ENCODE data around the gene GRIN1.

GRIN1 gene

DNA sequence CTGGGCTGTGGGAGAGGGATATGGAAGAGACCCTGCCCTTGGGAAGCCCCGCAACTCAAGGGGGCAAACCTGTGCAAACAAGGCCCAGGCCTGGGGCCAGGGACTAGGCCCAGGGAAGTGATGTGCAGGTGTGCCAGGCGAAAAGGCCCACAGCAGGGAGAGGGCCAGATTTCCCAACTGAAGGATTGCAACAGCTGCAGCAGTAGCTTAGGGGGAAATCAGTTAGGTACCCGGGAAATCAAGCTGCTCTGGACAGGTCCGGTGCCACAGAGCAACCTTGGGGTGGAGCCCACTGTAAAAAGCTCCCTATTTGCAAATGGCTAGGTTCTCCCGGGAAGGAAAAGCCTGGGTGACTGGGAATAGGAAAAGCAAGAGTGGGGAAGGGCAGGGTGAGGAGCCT, 10.4 kb downstream of the GRIN1 start:
- no peak overlapping the region for H3K14ac ChIP-seq (ENCODE audit: low read length)
- H3K27me3 ChIP-seq (ENCODE audit: control insufficient read depth in 3 of 3, insufficient read depth in 3 of 3, low read depth in 1 of 3, low read length in 3 of 3) = peaks cover 0 to 38% (median 6%) of the 10 kb centered on the region in 3 experiments
- peak overlapping the region in 1 of 2 donors; percentile 12 for H3K4me3 ChIP-seq (ENCODE audit: low read length in 2 of 2)

DNA sequence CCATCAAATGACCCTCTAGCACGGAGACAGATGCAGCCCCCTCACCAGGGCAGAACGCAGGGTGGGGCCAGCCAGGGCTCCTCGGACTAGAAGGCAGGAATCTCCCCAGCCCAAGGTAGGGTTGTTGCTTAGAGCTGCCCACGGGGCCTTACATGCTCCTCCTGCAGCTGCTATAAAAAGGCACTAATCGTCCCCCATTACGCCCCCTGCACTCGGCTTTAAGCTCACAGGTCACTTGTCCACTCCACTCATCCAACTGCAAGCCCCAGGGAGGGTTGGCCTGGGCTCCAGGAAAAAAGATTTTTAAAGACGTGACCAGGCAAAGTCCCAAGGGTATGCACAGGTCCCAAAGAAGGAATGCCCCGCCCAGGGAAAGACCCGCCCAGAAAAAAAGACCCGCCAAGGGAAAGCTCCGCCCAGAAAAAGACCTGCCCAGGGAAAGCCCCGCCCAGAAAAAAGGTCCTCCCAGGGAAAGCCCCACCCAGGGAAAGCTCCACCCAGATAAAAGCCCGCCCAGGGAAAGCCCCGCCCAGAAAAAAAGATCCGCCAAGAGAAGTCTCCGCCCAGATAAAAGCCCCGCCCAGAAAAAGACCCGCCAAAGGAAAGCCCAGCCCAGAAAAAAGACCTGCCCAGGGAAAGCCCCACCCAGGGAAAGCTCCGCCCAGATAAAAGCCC, 11.1 kb downstream of the GRIN1 start:
- peaks cover 0 to 12% of the 10 kb centered on the region in 2 donors for H3K9me3 ChIP-seq (replicated peaks in 1 of 2; ENCODE audit: control insufficient read depth in 2 of 2, insufficient read depth in 1 of 2, low read depth in 1 of 2, low read length in 2 of 2)
- H3K4me2 ChIP-seq (ENCODE audit: insufficient read depth, low read length, poor library complexity, severe bottlenecking) = no peak overlapping the region
- H3K27me3 ChIP-seq (ENCODE audit: control insufficient read depth in 3 of 3, insufficient read depth in 3 of 3, low read depth in 1 of 3, low read length in 3 of 3) = peaks cover 0 to 45% (median 10%) of the 10 kb centered on the region in 3 experiments
- H3K18ac ChIP-seq (ENCODE audit: low read length) = no peak overlapping the region
- DNase-seq (ENCODE audit: low spot score) = no peak
- H3K4ac ChIP-seq (ENCODE audit: low read length) = no peak overlapping the region
- no peak overlapping the region for H4K91ac ChIP-seq (ENCODE audit: low read depth, low read length, poor library complexity)
- no peak overlapping the region for H2AK5ac ChIP-seq (ENCODE audit: low read depth, low read length)
- peaks cover 0 to 2% of the 10 kb centered on the region in 2 donors for H3K36me3 ChIP-seq (replicated peaks in 1 of 2; ENCODE audit: control insufficient read depth in 2 of 2, insufficient read depth in 2 of 2, low read length in 2 of 2)
- no peak overlapping the region for H2BK12ac ChIP-seq (ENCODE audit: low read length)
- no peak overlapping the region for H2BK15ac ChIP-seq (ENCODE audit: low read length)
- no peak overlapping the region for H2AFZ ChIP-seq (ENCODE audit: low read length)
- H3K14ac ChIP-seq (ENCODE audit: low read length) = no peak overlapping the region
- peak overlapping the region; percentile 80 for H3K23ac ChIP-seq (ENCODE audit: low read depth, low read length, poor library complexity)
- no peak overlapping the region for H2BK120ac ChIP-seq (ENCODE audit: low read depth, low read length)
- H3K9ac ChIP-seq (ENCODE audit: low read depth, low read length, poor library complexity) = no peak overlapping the region
- no peaks in the 10 kb centered on the region for H3K4me1 ChIP-seq (ENCODE audit: control insufficient read depth in 2 of 2, insufficient read depth in 1 of 2, low read depth in 1 of 2, low read length in 2 of 2)
- H3K27ac ChIP-seq (replicated peaks; ENCODE audit: low read length) = no peak overlapping the region
- WGBS, 2 donors (ENCODE audit: extremely low coverage in 2 of 2, insufficient read length in 2 of 2, insufficient replicate concordance in 1 of 2) = no CpG with 5 or more reads among the region's 20 CpGs
- H2BK5ac ChIP-seq (ENCODE audit: low read length) = no peak overlapping the region
- H3K4me3 ChIP-seq (ENCODE audit: low read length in 2 of 2) = no peak overlapping the region
- H4K8ac ChIP-seq (ENCODE audit: low read depth, low read length) = no peak overlapping the region
- H3K79me1 ChIP-seq (ENCODE audit: low read depth, low read length) = peaks cover 2% of the 10 kb centered on the region

More for the DNA sequence above, 10.4 kb downstream of the GRIN1 start:
- no peak overlapping the region for H2AFZ ChIP-seq (ENCODE audit: low read length)
- peak overlapping the region; percentile 58 for H2BK12ac ChIP-seq (ENCODE audit: low read length)
- WGBS, 2 donors (ENCODE audit: extremely low coverage in 2 of 2, insufficient read length in 2 of 2, insufficient replicate concordance in 1 of 2) = no CpG with 5 or more reads among the region's 5 CpGs
- no peak overlapping the region for H3K27ac ChIP-seq (replicated peaks; ENCODE audit: low read length)
- H3K9me3 ChIP-seq (replicated peaks in 1 of 2; ENCODE audit: control insufficient read depth in 2 of 2, insufficient read depth in 1 of 2, low read depth in 1 of 2, low read length in 2 of 2) = peaks cover 0 to 12% of the 10 kb centered on the region in 2 donors
- no peak overlapping the region for H2BK120ac ChIP-seq (ENCODE audit: low read depth, low read length)
- no peaks in the 10 kb centered on the region for H3K4me1 ChIP-seq (ENCODE audit: control insufficient read depth in 2 of 2, insufficient read depth in 1 of 2, low read depth in 1 of 2, low read length in 2 of 2)
- peak overlapping the region; percentile 80 for H3K23ac ChIP-seq (ENCODE audit: low read depth, low read length, poor library complexity)
- peaks cover 2% of the 10 kb centered on the region for H3K79me1 ChIP-seq (ENCODE audit: low read depth, low read length)
- no peak for DNase-seq (ENCODE audit: low spot score)
- H4K8ac ChIP-seq (ENCODE audit: low read depth, low read length) = no peak overlapping the region
- H3K18ac ChIP-seq (ENCODE audit: low read length) = no peak overlapping the region
- H2BK15ac ChIP-seq (ENCODE audit: low read length) = no peak overlapping the region
- no peak overlapping the region for H4K91ac ChIP-seq (ENCODE audit: low read depth, low read length, poor library complexity)
- no peak overlapping the region for H2BK5ac ChIP-seq (ENCODE audit: low read length)
- peaks cover 0 to 2% of the 10 kb centered on the region in 2 donors for H3K36me3 ChIP-seq (replicated peaks in 1 of 2; ENCODE audit: control insufficient read depth in 2 of 2, insufficient read depth in 2 of 2, low read length in 2 of 2)
- no peak overlapping the region for H3K4me2 ChIP-seq (ENCODE audit: insufficient read depth, low read length, poor library complexity, severe bottlenecking)
- no peak overlapping the region for H3K9ac ChIP-seq (ENCODE audit: low read depth, low read length, poor library complexity)
- H2AK5ac ChIP-seq (ENCODE audit: low read depth, low read length) = no peak overlapping the region
- H3K4ac ChIP-seq (ENCODE audit: low read length) = no peak overlapping the region

DNA sequence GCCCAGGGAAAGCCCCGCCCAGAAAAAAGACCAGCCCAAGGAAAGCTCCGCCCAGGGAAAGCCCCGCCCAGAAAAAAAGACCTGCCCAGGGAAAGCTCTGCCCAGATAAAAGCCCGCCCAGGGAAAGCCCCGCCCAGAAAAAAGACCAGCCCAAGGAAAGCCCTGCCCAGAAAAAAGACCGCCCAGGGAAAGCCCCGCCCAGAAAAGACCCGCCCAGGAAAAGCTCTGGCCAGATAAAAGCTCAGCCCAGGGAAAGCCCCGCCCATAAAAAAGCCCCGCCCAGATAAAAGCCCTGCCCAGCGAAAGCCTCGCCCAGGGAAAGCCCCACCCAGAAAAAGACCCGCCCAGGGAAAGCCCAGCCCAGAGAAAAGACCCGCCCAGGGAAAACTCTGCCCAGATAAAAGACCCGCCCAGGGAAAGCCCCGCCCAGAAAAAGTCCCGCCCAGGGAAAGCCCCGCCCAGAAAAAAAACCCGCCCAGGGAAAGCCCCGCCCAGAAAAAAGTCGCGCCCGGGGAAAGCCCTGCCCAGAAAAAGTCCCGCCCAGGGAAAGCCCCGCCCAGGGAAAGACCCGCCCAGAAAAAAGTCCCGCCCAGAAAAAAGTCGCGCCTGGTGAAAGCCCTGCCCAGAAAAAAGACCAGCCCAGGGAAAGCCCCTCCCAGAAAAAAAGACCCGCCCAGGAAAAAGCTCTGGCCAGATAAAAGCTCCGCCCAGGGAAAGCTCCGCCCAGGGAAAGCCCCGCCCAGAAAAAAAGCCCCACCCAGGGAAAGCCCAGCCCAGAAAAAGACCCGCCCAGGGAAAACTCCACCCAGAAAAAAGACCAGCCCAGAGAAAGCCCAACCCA, 11.9 kb downstream of the GRIN1 start:
- no CpG with 5 or more reads among the region's 34 CpGs for WGBS, 2 donors (ENCODE audit: extremely low coverage in 2 of 2, insufficient read length in 2 of 2, insufficient replicate concordance in 1 of 2)
- DNase-seq (ENCODE audit: low spot score) = no peak
- peaks cover 0 to 49% (median 15%) of the 10 kb centered on the region in 3 experiments for H3K27me3 ChIP-seq (ENCODE audit: control insufficient read depth in 3 of 3, insufficient read depth in 3 of 3, low read depth in 1 of 3, low read length in 3 of 3)
- no peak overlapping the region for H2BK5ac ChIP-seq (ENCODE audit: low read length)
- H3K79me1 ChIP-seq (ENCODE audit: low read depth, low read length) = peaks cover 2% of the 10 kb centered on the region
- H3K9ac ChIP-seq (ENCODE audit: low read depth, low read length, poor library complexity) = no peak overlapping the region
- H3K9me3 ChIP-seq (replicated peaks in 1 of 2; ENCODE audit: control insufficient read depth in 2 of 2, insufficient read depth in 1 of 2, low read depth in 1 of 2, low read length in 2 of 2) = peaks cover 0 to 12% of the 10 kb centered on the region in 2 donors
- H3K4ac ChIP-seq (ENCODE audit: low read length) = no peak overlapping the region
- H2BK12ac ChIP-seq (ENCODE audit: low read length) = no peak overlapping the region
- no peaks in the 10 kb centered on the region for H3K4me1 ChIP-seq (ENCODE audit: control insufficient read depth in 2 of 2, insufficient read depth in 1 of 2, low read depth in 1 of 2, low read length in 2 of 2)
- H2AK5ac ChIP-seq (ENCODE audit: low read depth, low read length) = no peak overlapping the region
- H2BK120ac ChIP-seq (ENCODE audit: low read depth, low read length) = no peak overlapping the region
- no peak overlapping the region for H2AFZ ChIP-seq (ENCODE audit: low read length)
- H4K8ac ChIP-seq (ENCODE audit: low read depth, low read length) = no peak overlapping the region
- no peak overlapping the region for H2BK15ac ChIP-seq (ENCODE audit: low read length)
- peaks cover 0 to 2% of the 10 kb centered on the region in 2 donors for H3K36me3 ChIP-seq (replicated peaks in 1 of 2; ENCODE audit: control insufficient read depth in 2 of 2, insufficient read depth in 2 of 2, low read length in 2 of 2)
- no peak overlapping the region for H3K18ac ChIP-seq (ENCODE audit: low read length)
- H3K14ac ChIP-seq (ENCODE audit: low read length) = no peak overlapping the region
- no peak overlapping the region for H3K27ac ChIP-seq (replicated peaks; ENCODE audit: low read length)
- no peak overlapping the region for H3K4me2 ChIP-seq (ENCODE audit: insufficient read depth, low read length, poor library complexity, severe bottlenecking)
- H3K23ac ChIP-seq (ENCODE audit: low read depth, low read length, poor library complexity) = no peak overlapping the region
- no peak overlapping the region for H3K4me3 ChIP-seq (ENCODE audit: low read length in 2 of 2)
- H4K91ac ChIP-seq (ENCODE audit: low read depth, low read length, poor library complexity) = no peak overlapping the region

DNA sequence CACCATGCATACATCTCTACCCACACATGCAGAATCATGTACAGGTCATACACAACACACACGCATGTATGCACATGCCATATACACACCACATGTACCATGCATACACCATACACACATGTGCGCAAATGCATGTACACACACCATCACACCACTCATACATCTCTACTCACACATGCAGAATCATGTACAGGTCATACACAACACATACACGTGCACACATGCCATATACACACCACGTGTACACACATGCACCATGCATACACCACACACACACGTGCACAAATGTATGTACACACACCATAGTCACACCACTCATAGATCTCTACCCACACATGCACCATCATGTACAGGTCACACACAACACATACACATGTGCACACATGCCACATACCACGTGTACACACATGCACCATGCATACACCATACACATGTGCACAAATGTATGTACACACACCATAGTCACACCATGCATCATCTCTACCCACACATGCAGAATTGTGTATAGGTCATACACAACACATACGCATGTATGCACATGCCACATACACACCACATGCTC, 14.0 kb downstream of the GRIN1 start:
- Histone ChIP-seq H3K4me1 (ENCODE audit: control insufficient read depth in 2 of 2, insufficient read depth in 1 of 2, low read depth in 1 of 2, low read length in 2 of 2) (peaks cover 0 to 6% of the 10 kb centered on the region in 2 donors), H3K18ac (ENCODE audit: low read length) (no peak overlapping the region), H3K9me3 (replicated peaks in 1 of 2; ENCODE audit: control insufficient read depth in 2 of 2, insufficient read depth in 1 of 2, low read depth in 1 of 2, low read length in 2 of 2) (peaks cover 0 to 18% of the 10 kb centered on the region in 2 donors), H3K36me3 (replicated peaks in 1 of 2; ENCODE audit: control insufficient read depth in 2 of 2, insufficient read depth in 2 of 2, low read length in 2 of 2) (peaks cover 0 to 2% of the 10 kb centered on the region in 2 donors), H4K91ac (ENCODE audit: low read depth, low read length, poor library complexity) (no peak overlapping the region), H4K8ac (ENCODE audit: low read depth, low read length) (peak overlapping the region; percentile 73), H3K27ac (replicated peaks; ENCODE audit: low read length) (no peak overlapping the region), H2AK5ac (ENCODE audit: low read depth, low read length) (no peak overlapping the region), H2BK5ac (ENCODE audit: low read length) (no peak overlapping the region), H3K14ac (ENCODE audit: low read length) (no peak overlapping the region), H3K27me3 (ENCODE audit: control insufficient read depth in 3 of 3, insufficient read depth in 3 of 3, low read depth in 1 of 3, low read length in 3 of 3) (peaks cover 13 to 53% (median 31%) of the 10 kb centered on the region in 3 experiments), H2BK15ac (ENCODE audit: low read length) (no peak overlapping the region), H3K4ac (ENCODE audit: low read length) (no peak overlapping the region), H3K4me3 (ENCODE audit: low read length in 2 of 2) (peak overlapping the region in 1 of 2 donors; percentile 54), H3K4me2 (ENCODE audit: insufficient read depth, low read length, poor library complexity, severe bottlenecking) (no peak overlapping the region), H3K23ac (ENCODE audit: low read depth, low read length, poor library complexity) (peak overlapping the region; percentile 5), H3K9ac (ENCODE audit: low read depth, low read length, poor library complexity) (peak overlapping the region; percentile 14), H2BK120ac (ENCODE audit: low read depth, low read length) (no peak overlapping the region), H3K79me1 (ENCODE audit: low read depth, low read length) (peaks cover 3% of the 10 kb centered on the region), H2AFZ (ENCODE audit: low read length) (no peak overlapping the region), H2BK12ac (ENCODE audit: low read length) (no peak overlapping the region)
- no CpG with 5 or more reads among the region's 7 CpGs for WGBS, 2 donors (ENCODE audit: extremely low coverage in 2 of 2, insufficient read length in 2 of 2, insufficient replicate concordance in 1 of 2)
- no peak for DNase-seq (ENCODE audit: low spot score)

Data from neuronal stem cell (in vitro differentiated cells).